Measurements from ENCODE around the gene CBL. TPM values are rescaled to one million over a fixed set of nuclear protein-coding genes. Genes with fewer than 3 reads are reported as not detected.
"Not testable (repeated sequence)": the region's sequence is repeated elsewhere in the genome, so short reads cannot be mapped to it uniquely, and the experiment has no call there.

The CBL gene
- total and polyA plus RNA-seq, 3 donors from 2014 or later, result 58.5 to 65.7 (median 59.3) TPM

- H3K9me3 ChIP-seq, result no peaks in the 10 kb centered on the region
- intact Hi-C loops (cut with DNase I; ENCODE audit: low total_unique reads), result no loop called here
- H3K27ac ChIP-seq, result no peak overlapping the region
- 93 to 96% methylated on average over 6 of the region's 6 CpGs for WGBS, 2 donors
- no peaks in the 10 kb centered on the region for H3K4me1 ChIP-seq
- TF ChIP-seq POLR2A (IDR thresholded peaks at IDR 0.05) (no peak), CTCF (IDR thresholded peaks at IDR 0.05) (no peak)
- no peaks in the 10 kb centered on the region for H3K27me3 ChIP-seq
- no peaks in the 10 kb centered on the region for H3K36me3 ChIP-seq (ENCODE audit: low read depth, missing control alignments)
- no peak for DNase-seq
- H3K4me3 ChIP-seq, result no peak overlapping the region
Observed at GRCh38 chr11:119179342-119179741, 26.8 kb upstream of the CBL start.

GRCh38 chr11:119179983-119180382, 26.2 kb upstream of the CBL start:
- 90 to 96% methylated on average over 10 of the region's 10 CpGs for WGBS, 2 donors
- TF ChIP-seq CTCF (IDR thresholded peaks at IDR 0.05) (no peak), POLR2A (IDR thresholded peaks at IDR 0.05) (no peak)
- no peak overlapping the region for H3K4me3 ChIP-seq
- no peaks in the 10 kb centered on the region for H3K4me1 ChIP-seq
- H3K27ac ChIP-seq, result no peak overlapping the region
- intact Hi-C loops (cut with DNase I; ENCODE audit: low total_unique reads), result loop anchor here (10.0 kb wide), 1 partner anchor 85 kb away; a partner anchor contains a TSS
- no peaks in the 10 kb centered on the region for H3K36me3 ChIP-seq (ENCODE audit: low read depth, missing control alignments)
- no peaks in the 10 kb centered on the region for H3K27me3 ChIP-seq
- no peak for DNase-seq
- H3K9me3 ChIP-seq, result no peaks in the 10 kb centered on the region

GRCh38 chr11:119180729-119181676, 25.1 kb upstream of the CBL start:
- H3K4me3 ChIP-seq, result no peak overlapping the region
- DNase-seq, result no peak
- no peaks in the 10 kb centered on the region for H3K9me3 ChIP-seq
- WGBS, 2 donors, result 86 to 88% methylated on average over 3 to 6 of the region's 6 CpGs
- H3K36me3 ChIP-seq (ENCODE audit: low read depth, missing control alignments), result no peaks in the 10 kb centered on the region
- H3K4me1 ChIP-seq, result no peaks in the 10 kb centered on the region
- intact Hi-C loops (cut with DNase I; ENCODE audit: low total_unique reads), result loop anchor here (10.0 kb wide), 1 partner anchor 86 kb away; a partner anchor contains a TSS
- H3K27me3 ChIP-seq, result no peaks in the 10 kb centered on the region
- no peak overlapping the region for H3K27ac ChIP-seq
- no peak for TF ChIP-seq POLR2A (IDR thresholded peaks at IDR 0.05)
- TF ChIP-seq CTCF (IDR thresholded peaks at IDR 0.05), result no peak

- TF ChIP-seq POLR2A (IDR thresholded peaks at IDR 0.05), result no peak
- TF ChIP-seq CTCF (IDR thresholded peaks at IDR 0.05), result no peak
- no peaks in the 10 kb centered on the region for H3K36me3 ChIP-seq (ENCODE audit: low read depth, missing control alignments)
- no peak overlapping the region for H3K27ac ChIP-seq
- WGBS, 2 donors, result 77 to 90% methylated on average over 14 to 17 of the region's 17 CpGs
- intact Hi-C loops (cut with DNase I; ENCODE audit: low total_unique reads), result loop anchor here (10.0 kb wide), 1 partner anchor 87 kb away; a partner anchor contains a TSS
- no peaks in the 10 kb centered on the region for H3K27me3 ChIP-seq
- no peaks in the 10 kb centered on the region for H3K9me3 ChIP-seq
- no peak for DNase-seq
- no peaks in the 10 kb centered on the region for H3K4me1 ChIP-seq
- H3K4me3 ChIP-seq, result no peak overlapping the region
Observed at GRCh38 chr11:119181677-119182412, 24.3 kb upstream of the CBL start.

GRCh38 chr11:119184399-119184798, 21.7 kb upstream of the CBL start:
- WGBS, 2 donors, result 78 to 83% methylated on average over 9 of the region's 9 CpGs

More at GRCh38 chr11:119184399-119184798, 21.7 kb upstream of the CBL start:
- H3K4me1 ChIP-seq; H3K27ac ChIP-seq; H3K36me3 ChIP-seq (ENCODE audit: low read depth, missing control alignments); H3K27me3 ChIP-seq; H3K4me3 ChIP-seq; DNase-seq; H3K9me3 ChIP-seq: not testable (repeated sequence)
- intact Hi-C loops (cut with DNase I; ENCODE audit: low total_unique reads), result loop anchor here (10.0 kb wide), 1 partner anchor 90 kb away; a partner anchor contains a TSS
